K562 (cell line): ENCODE measurements around the gene CDK5RAP3.
"Not testable (repeated sequence)": the region's sequence is repeated elsewhere in the genome, so short reads cannot be mapped to it uniquely, and the experiment has no call there.

ENCODE experiments used
- ELK1 ChIP-seq: sonication (generic); formaldehyde crosslinking; IDR thresholded peaks from 2 replicates; pipeline ENCODE4 v1.8.1; 2022; ENCODE audit warnings: missing genetic modification reagents
- PTBP1 ChIP-seq: fragments of 200-400 bp; formaldehyde crosslinking; IDR thresholded peaks from 2 replicates; pipeline ENCODE4 v1.6.1; 2017; ENCODE audit warnings: low read depth, low read length
- RAD21 ChIP-seq, 2 experiments: fragments of 250-450 bp in 1 of 2; fragments of 450-650 bp in 1 of 2; sonication (Bioruptor Pico) in 1 of 2; formaldehyde crosslinking in 1 of 2; IDR thresholded peaks in 1 of 2; conservative IDR thresholded peaks in 1 of 2; 2 replicates each; pipeline versions ENCODE4 v1.4.0 to v1.8.0; 2020 to 2022; ENCODE audit warnings: mild to moderate bottlenecking in 2 of 2, moderate library complexity in 1 of 2
- RBM39 ChIP-seq: fragments of 200-400 bp; formaldehyde crosslinking; optimal IDR thresholded peaks from 2 replicates; pipeline ENCODE3; 2018; ENCODE audit warnings: low read depth, low read length
- USF1 ChIP-seq: sonication (generic); formaldehyde crosslinking; IDR thresholded peaks from 2 replicates; pipeline ENCODE4 v1.9.0; 2022; ENCODE audit warnings: mild to moderate bottlenecking, missing genetic modification reagents
- TF ChIP-seq, protein P1 (sequence below), 2 experiments: fragments of 450-650 bp in 1 of 2; sonication (generic) in 1 of 2; formaldehyde crosslinking in 1 of 2; IDR thresholded peaks in 1 of 2; conservative IDR thresholded peaks in 1 of 2; 2 replicates each; pipeline versions ENCODE4 v1.6.1 to v1.8.1; 2016 to 2023; ENCODE audit warnings: mild to moderate bottlenecking in 2 of 2, moderate library complexity in 2 of 2, inconsistent platforms in 1 of 2, missing genetic modification reagents in 1 of 2

DNA sequence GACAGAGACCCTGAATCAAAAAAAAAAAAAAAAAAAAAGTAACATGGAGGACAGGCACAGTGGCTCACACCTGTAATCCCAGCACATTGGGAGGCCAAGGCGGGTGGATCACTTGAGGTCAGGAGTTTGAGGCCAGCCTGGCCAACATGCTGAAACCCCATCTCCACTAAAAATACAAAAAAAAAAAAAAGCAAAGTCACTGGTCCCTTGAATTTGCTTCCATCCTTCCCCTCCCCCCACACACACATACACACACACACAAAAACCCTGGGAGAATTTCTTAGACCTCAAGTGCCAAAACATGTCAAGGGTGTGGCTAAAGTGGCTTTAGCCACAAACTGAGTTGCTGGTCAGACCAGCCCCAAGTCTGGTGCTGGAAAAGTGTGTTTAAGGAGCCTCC, 17.5 kb downstream of the CDK5RAP3 start:
- TF ChIP-seq, protein P1, sequence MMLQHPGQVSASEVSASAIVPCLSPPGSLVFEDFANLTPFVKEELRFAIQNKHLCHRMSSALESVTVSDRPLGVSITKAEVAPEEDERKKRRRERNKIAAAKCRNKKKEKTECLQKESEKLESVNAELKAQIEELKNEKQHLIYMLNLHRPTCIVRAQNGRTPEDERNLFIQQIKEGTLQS (IDR thresholded peaks at IDR 0.05): not testable (repeated sequence)
- TF ChIP-seq, protein P1 (CRISPR knock-in tag; conservative IDR thresholded peaks at IDR 0.05): not testable (repeated sequence)
- not testable (repeated sequence) for TF ChIP-seq RAD21 (CRISPR knock-in tag; conservative IDR thresholded peaks at IDR 0.05 in 1 of 2, IDR thresholded peaks at IDR 0.05 in 1 of 2); RBM39; ELK1 (CRISPR knock-in tag); PTBP1; USF1 (CRISPR knock-in tag)
